ENCODE measurements around the gene CUX1.

Gene CUX1

DNA sequence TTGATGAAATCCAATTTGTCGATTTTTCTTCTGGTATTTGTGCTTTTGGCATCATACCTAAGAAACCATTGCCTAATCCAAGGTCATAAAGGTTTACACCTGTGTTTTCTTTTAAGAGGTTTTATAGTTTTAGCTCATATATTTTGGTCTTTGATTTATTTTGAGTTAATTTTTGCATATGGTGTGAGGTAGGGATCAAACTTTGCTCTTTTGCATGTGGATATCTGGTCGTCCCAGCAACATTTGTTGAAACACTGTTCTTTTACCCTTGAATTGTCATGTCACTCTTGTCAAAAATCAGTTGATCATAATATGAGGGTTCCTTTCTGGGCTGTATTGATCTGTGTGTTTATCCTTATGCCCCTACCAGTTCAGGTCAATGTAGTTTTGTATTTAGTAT lies 236.7 kb downstream of the CUX1 start:
- DNase-seq = no peak

GRCh38 chr7:102055181-102055976 lies 238.0 kb downstream of the CUX1 start:
- DNase-seq = no peak

GRCh38 chr7:102059524-102059923 lies 242.1 kb downstream of the CUX1 start:
- DNase-seq = no peak

DNA sequence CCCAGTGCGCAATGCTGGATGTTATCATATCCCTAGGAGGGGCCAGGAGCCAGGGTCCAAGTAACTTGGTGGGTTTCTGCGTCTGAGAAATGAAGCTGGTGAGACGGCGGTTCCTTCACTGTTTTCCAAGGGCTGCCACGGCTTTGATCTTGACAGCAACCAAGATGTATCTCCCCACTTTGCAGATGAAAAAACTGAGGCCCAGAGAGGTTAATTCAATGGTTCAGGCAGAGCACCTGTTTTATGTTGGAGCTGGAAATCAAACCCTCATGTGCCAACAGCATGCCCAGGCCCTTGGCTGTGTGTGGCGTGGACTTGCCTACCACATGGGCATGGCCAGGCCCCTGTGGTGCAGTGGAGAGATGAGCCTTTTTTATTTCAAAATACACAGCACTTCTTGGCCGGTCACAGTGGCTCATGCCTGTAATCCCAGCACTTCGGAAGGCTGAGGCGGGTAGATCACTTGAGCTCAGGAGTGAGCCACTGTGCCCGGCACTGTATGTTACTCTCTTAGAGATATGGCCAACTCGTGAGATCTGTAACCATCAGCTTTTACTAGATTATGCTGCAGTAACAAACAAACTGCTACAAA lies 244.0 kb downstream of the CUX1 start:
- DNase-seq = no peak

DNA sequence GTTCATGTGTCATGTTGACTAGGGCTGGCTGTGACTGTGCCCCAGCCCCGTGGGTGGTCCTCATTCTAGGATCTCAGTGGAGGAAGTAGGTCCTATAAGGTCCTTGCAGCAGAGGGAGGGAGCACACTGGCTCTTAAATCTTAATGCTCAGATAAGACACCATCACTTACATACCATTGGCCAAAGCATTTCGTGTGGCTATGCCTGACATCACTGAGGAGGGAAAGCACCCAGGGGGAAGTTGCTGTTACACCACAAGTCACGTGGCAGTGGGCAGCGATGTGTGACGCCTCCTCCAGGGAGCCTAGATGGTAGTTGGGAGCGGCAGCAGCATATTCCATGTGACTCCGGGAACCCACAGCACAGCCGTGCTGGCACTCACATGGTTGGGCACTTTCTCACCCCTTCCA lies 244.6 kb downstream of the CUX1 start:
- no peak for DNase-seq

GRCh38 chr7:102063690-102064180 lies 246.3 kb downstream of the CUX1 start:
- DNase-seq = no peak

DNA sequence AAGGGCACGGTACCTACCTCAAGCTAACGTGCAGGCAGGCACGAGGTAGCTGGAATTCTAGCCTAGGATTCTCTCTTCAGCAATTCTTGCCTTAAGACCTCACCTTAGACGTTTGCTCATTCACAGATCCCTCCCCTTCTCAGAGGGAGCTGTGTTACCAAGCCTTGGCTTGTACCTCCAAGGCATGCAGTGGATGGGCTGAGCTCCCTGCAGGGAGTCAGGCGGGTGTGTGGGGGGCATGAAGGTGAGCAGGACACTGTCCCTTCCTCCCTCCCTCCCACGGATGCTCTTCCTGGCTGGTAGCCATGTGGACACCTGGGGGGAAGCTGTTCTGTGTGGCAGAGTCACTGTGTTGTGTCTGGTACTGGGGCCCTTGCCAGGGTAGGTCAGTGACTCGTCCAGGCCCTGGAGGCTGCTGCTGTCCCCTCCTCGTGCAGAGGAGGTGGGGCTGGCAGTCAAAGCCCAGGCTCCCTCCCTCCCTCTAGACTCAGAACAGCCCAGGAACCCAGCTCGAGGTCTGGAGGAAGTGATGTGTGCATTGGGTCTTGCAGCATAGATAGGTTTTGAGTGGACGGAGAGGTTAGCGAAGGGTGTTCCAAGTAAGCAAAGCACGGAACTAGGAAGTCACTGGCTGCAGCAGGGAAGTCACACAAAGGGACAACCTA lies 247.1 kb downstream of the CUX1 start:
- DNase-seq = no peak

DNA sequence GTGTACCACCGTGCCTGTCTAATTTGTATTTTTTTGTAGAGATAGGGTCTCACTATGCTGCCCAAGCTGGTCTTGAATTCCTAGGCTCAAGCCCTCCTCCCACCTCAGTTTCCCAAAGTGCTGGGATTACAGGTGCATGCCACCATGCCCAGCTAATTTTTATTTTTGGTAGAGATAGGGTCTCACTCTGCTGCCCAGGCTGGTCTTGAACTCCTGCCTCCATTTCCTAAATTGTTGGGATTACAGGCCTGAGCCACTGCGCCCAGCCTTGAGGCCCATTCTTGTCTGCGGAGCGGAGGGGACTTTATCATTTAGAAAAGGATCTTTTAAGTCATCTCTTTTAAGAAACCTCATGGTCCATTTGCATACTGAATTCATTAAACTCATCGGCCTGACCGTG lies 247.8 kb downstream of the CUX1 start:
- DNase-seq = no peak

- no peak for DNase-seq
These were observed 249.1 kb downstream of the CUX1 start for GRCh38 chr7:102066476-102066875.

- no peak for DNase-seq
These were observed 251.4 kb downstream of the CUX1 start for GRCh38 chr7:102068846-102069245.

DNA sequence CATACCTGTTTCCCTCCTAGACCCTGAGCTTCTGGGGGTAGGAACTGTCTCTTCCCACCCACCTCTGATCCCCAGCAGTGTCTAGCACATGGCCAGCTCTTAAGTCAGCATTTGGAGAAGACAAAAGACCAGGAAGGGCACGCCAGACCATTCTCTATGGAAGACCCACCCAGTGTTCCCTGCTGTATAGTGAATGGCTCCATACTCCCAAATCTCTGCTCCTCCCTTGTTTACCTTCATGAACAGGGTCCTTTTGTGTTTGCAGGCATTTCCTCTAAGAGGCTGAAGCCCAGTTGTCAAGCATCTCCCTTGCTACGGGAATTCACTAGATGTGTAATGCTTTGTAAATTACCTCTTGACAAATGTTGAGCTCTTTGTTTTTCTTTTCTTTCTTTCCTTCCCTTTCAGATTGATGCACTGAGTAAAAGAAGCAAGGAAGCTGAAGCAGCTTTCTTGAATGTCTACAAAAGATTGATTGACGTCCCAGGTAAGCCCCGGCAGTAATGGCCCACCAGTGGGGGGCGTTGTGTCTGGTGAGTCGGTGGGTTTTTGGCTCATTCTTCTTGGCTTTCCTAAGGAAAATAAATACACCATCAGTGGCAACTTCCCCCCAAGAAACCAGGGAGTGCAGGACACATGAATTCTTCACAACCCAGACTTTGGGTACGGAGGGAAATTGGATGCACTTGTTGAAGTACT lies 252.7 kb downstream of the CUX1 start:
- DNase-seq = no peak

DNA sequence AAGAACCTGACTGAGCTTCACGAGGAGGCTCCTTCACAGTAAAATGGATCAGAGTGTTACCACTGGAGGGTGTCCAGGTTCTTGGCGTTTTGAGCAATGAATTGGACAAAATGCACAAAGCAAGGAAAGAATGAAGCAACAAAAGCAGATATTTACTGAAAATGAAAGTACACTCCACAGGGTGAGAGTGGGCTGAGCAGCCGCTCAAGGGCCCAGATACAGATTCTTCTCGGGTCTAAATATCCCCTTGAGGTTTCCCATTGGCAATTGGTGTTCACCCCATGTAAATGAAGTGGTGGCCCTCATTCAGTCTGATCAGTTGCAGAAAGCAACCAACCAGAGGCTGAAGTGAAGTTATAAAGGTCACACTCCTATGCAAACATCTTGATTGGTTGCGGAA lies 254.6 kb downstream of the CUX1 start:
- no peak for DNase-seq

DNA sequence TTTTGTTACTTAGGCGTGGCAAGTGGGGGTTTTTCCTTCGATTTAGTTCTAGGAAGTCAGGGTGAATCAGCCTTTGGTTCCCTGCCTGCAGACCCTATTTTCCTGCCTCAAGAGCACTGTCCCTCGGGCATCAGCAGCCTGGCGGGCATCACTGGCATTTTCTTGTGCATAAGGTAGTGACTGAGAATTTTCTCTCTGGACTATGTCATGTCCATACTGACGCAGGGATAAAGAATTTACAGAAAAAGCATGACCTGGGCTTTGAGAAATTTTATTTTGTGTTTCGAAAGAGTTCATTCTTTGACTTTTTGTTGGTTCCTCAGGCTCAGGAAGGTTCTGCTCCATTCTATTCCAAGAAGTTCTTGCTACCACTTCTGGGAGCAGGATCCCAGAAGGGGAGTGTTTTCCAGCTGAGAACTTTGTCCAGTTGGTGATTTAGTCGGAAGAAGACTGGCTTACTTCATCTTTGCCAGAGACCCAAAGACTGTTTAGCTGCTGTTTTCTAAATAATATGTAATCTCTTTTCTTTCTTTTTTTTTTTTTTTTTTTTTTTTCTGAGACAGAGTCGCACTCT lies 255.3 kb downstream of the CUX1 start:
- no peak for DNase-seq

DNA sequence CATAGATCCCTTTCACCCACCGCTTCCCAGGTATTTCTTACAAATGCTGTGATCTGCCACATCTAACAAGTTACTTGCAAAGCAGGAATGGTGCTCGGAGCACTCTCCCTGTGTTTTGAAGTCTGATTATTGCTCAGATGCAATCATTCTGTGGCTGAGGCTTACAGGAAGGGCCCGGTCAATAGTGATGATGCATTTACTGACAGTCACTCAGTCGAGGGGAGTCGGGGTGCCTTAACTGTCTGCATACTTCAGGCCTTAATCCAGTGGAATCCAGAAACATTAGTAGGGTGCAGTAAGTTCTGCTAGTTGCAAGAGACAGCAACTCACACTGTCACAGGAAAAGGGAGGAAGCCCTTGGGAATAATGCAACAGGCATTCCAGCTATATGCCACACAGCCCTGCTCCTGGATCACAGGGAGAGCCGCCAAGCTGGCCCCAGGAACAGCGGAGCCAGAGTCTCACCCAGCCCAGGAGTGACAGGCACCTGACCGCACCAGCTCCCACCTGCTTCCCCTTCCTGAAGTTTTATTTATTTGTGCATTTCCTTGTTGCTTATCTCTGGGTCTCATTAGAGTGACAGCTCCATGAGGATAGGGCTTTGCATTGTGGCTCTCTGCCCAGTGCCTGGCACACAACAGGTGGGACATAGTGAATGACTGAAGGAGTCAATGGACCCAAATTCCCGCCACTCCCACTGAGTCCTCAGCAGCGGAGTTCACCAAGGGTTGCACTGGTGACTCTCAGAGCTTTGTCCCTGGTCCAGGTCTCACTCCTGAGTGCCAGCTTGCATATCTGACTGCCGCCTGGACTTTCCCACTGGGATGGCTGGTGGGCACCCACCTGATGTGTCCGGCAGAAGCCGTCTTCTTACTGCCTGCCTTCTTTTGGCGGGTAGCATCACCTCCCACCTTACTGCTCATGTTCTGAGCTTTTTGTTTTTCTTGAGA lies 256.8 kb downstream of the CUX1 start:
- no peak for DNase-seq

DNA sequence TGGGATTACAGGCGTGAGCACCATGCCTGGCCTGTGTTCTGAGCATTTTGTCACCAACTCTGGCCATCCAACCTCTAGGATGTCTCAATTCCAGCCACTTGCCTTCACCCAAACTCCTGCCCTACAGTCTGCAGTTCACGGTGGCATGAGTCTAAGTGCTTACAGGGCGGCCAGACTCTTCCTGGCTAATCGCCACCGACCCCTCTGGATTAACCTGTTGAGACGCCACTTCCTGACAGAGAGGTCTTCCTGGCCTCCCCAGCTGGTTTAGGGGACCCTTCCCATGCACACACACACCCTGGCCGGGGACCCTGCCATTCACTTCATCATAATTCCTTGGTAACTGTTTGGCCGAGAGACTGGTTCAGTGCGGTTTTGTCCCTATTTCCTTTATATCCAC lies 257.7 kb downstream of the CUX1 start:
- no peak for DNase-seq

DNA sequence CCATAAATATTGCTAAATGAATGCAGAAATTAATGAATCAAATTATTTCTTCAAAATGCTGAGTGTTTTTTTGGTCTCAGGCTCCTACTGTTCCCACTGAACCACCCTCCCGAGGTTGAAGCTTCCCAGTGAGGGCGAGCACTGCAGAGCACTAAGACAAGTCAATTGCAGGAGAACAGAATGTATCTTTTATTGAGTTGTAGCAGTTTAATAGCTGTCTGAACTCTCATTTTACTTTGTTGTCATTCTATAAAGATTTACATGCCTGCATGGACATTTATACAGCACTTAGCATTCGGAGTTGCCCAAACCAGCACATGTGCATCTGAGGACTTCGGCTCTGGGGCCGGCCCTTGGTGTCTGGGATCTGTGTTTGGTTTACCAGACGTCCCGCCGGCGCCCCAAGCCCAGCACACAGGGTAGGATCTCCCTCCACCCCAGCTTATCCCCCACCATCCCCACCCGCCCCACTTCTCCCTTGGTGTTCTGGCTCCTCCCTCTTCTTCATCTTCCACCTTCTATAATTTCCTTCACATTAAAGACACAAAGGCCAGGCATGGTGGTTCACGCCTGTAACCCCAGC lies 258.2 kb downstream of the CUX1 start:
- no peak for DNase-seq

DNA sequence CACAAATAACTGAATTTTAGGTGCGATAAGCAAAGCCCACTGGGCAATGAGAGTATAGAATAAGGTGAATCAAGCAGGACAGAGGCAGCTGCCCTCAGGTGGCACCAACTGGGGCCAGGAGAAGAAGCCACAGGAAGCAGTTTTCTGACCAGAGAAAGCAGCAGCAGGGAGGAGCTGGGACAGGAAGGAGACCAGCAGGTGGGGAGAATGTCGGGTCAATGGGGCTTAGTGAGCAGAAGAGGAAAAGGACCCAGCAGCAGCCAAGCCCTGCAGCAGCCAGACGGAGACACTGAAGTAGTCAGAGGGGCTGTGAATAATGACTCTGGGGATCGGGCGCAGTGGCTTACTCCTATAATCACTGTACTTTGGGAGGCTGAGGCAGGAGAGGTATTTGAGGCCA lies 259.7 kb downstream of the CUX1 start:
- no peak for DNase-seq

DNA sequence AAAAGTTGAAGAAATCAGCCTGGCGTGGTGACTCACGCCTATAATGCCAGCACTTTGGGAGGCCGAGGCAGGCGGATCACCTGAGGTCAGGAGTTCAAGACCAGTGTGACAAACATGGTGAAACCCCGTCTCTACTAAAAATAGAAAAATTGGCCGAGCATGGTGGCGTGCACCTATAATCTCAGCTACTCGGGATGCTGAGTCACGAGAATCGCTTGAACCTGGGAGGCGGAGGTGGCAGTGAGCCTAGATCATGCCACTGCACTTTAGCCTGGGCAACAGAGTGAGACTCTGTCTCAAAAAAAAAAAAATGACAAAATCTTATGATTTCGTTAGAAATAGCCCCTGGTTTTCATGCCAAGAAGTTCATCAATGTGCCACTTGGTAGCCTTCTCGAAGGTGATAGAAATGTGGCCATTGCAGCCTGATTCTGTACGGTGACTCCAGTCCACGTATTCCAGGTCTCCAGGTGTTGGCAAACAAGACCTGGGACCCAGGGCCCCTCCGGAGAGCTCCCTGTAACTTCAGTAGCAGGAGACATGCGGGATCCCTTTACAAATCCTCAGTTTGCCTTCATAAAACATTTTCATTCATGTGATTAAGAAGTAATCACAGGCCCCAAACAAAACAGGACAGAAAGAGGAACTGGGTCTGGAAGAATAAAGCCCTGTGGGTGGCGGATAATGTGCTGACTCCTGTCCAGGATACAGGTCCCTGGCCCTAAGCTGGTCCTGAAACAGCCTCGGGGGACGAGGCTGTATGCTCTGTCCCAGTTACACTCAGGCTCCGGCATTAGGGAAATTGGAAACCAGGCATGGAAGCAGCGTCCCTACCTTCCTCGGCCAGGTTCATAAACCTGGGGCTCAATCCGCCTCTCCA lies 262.0 kb downstream of the CUX1 start:
- DNase-seq = no peak

DNA sequence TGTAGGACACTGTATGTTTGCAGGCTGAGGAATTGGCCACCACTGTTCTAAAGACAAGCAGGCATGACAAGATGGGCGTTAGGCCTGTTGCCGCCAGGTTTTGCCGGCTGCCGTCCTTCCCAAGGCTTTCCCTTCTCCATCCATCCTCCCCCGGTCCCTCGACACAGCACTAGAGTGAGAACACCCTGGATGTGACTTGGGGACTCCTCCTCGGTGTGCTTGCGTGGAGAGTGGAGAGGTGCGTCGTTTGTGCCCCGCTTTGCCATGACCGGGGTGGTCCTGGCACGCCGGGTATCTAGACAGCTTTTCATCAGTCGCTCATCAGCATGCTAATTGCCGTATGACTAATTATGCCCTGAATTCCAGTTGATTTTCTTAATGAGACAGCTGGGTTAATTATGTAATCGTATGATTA lies 262.6 kb downstream of the CUX1 start:
- DNase-seq = no peak

DNA sequence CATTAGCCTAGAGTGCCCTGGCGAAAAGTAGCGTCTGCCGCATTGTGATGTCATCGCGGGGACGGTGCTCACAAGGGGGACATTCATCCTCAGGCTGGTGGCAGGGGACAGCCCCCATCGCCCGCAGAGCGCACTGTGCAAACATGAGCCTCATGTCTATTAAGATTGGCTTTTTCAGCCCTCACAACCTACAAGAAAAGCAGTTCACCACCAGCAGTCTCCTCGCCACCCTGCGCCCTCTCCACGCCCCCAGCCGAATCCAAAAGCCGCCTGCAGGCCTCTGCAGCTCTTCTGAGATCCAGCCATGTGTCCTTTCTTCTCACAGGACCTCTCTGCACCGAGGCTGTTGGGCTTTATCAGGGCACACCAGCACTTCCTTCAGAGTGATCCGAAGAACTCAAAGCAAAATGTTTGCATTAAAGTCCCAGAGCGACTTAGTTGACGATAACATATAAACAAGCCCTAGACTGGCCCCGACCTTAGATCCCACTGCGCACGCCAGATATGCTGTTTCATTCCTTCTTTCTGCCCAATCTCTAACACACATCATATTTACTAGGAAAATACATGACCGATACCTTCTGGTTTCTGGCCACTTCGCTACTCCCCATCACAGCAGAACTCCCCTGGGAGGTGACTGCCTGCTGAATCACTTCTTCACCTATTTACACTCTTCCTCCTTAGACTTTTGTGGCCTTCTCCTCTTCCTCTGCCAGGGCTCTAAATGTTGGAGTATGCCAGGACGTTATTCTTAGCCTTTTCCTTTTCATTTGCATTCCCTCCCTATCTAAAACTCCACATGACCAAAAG lies 263.2 kb downstream of the CUX1 start:
- DNase-seq = no peak
